ENCODE data around the gene ADGRL2.

The ADGRL2 gene

GRCh38 chr1:81800695-81801650 is at the start of gene ADGRL2:
Gene ADGRL2, plus strand, starts transcription at chr1:81800934. Its CDS starts 36,051 bp downstream, at chr1:81836985.
- Mint-ChIP-seq H3K4me3 (no peak within 1 kb of the TSS), H3K4me1 (no peaks in the 10 kb centered on the region), H3K27ac (no peak within 1 kb of the TSS), H3K9me3 (peaks cover 4% of the 10 kb centered on the region), H3K36me3 (no peaks in the 10 kb centered on the region)
- DNase-seq (ENCODE audit: low spot score in 2 of 2) (no peak), ATAC-seq (no peak)

DNA sequence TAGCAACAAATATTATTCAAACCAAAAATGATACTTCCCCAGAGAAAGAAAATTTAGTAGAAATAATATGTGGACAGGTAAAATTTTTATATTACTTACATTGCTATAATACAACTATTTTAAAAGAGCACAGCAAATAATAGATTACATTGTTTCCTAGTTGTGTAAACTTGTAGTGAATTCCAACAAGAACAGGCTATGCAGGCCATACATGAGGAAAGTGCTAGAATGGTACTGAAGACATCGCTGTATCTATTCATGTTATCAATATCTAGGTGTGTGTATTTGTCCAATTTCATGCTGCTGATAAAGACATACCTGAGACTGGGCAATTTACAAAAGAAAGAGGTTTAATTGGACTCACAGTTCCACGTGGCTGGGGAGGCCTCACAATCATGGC is 47.9 kb upstream of the ADGRL2 start:
- Mint-ChIP-seq H3K27ac (no peak overlapping the region), H3K4me1 (no peaks in the 10 kb centered on the region), H3K9me3 (peaks cover 11% of the 10 kb centered on the region), H3K4me3 (no peak overlapping the region), H3K36me3 (no peaks in the 10 kb centered on the region)
- DNase-seq (ENCODE audit: low spot score in 2 of 2) (no peak), ATAC-seq (no peak)

DNA sequence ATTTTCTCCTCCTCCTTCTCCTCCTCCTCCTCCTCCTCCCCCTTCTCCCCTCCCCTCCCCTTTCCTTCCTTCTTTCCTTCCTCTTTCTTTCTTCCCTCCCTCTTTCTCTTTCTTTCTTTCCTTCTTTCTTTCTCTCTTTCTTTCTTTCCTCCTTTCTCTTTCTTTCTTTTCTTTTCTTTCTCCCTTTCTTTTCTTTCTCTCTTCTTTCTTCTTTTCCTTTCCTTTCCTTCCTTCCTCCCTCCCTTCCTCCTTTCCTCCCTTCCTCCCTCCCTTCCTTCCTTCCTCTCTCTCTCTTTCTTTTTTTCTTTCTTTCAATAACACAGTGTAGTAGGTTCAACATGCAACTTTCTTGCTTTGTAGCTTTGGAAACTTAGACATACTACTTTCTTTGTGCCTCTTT is 46.3 kb upstream of the ADGRL2 start:
- no peak for ATAC-seq
- Mint-ChIP-seq H3K4me3 (no peak overlapping the region), H3K4me1 (no peaks in the 10 kb centered on the region), H3K27ac (no peak overlapping the region), H3K36me3 (no peaks in the 10 kb centered on the region), H3K9me3 (peaks cover 7% of the 10 kb centered on the region)
- DNase-seq (ENCODE audit: low spot score in 2 of 2) = no peak

DNA sequence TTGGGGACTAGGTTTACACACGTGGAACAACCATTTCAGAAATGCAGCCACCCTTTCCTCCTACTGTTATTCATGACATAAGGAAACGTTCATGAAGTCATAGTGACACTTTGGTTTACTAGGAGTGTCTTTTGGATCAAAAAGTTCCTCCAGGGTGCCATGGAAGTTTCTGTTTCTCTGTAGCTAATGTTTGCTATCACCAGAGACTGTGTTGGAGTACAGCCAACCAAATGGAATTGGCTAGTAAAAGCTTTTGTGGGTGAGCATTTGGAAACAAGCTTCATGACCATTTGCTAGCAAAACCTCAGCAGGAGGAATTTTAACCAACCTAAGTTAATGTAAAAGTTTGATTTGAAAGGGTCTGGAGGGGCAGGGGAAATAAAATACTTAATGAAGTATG is 43.9 kb upstream of the ADGRL2 start:
- H3K27ac Mint-ChIP-seq = no peak overlapping the region
- H3K4me3 Mint-ChIP-seq = no peak overlapping the region
- H3K4me1 Mint-ChIP-seq = no peaks in the 10 kb centered on the region
- no peaks in the 10 kb centered on the region for H3K36me3 Mint-ChIP-seq
- no peak for ATAC-seq
- DNase-seq (ENCODE audit: low spot score in 2 of 2) = no peak
- peaks cover 10% of the 10 kb centered on the region for H3K9me3 Mint-ChIP-seq

DNA sequence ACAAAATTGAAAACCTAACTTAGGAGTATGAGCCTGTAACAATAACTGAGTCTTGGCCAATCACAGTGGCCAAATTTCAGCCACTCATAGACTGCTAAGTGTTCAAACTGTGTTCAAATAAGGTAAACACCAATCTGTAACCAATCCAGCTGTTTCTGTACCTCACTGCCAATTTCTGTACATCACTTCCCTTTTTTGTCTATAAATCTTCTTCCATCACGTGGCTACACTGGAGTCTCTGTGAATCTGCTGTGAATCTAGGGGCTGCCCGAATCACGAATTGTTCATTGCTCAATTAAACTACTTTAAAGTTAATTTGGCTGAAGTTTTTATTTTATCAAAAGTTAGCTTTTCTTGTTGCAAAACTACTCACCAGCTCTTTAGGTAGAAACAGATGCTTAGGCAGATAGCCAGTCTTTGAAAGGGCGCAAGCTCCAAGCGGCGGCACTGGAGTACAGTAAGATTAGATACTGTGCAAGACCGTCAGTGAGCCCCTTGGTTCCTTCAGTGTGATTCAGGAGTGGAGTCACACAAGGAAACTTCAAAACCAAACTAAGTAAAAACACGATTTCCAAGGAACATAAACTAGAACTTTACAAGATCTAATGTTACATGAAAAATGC is 43.2 kb upstream of the ADGRL2 start:
- no peaks in the 10 kb centered on the region for H3K36me3 Mint-ChIP-seq
- H3K4me1 Mint-ChIP-seq = no peaks in the 10 kb centered on the region
- DNase-seq (ENCODE audit: low spot score in 2 of 2) (no peak), ATAC-seq (no peak)
- H3K9me3 Mint-ChIP-seq = peaks cover 10% of the 10 kb centered on the region
- H3K27ac Mint-ChIP-seq = no peak overlapping the region
- H3K4me3 Mint-ChIP-seq = no peak overlapping the region

DNA sequence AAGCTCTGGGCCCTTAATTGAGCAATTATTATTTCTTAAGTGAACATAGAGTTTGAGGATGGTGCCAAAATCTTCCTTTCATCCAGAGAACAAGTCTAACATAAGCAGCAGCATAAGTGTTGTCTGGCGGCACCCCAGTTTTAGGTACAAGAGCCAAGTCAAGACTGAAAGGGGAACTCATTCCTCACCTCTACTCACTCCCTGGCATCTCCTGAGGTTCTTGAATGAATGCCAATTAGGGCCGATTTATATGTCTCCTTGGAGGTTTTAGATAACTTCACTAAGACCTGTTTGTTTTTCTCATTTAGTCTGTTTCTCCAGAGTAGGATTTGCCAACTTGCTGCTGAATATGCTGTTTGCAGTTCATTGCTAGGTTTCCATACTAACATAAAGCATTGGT is 42.6 kb upstream of the ADGRL2 start:
- H3K27ac Mint-ChIP-seq = no peak overlapping the region
- no peak for ATAC-seq
- DNase-seq (ENCODE audit: low spot score in 2 of 2) = no peak
- H3K4me3 Mint-ChIP-seq = no peak overlapping the region
- H3K4me1 Mint-ChIP-seq = no peaks in the 10 kb centered on the region
- H3K9me3 Mint-ChIP-seq = peaks cover 10% of the 10 kb centered on the region
- H3K36me3 Mint-ChIP-seq = no peaks in the 10 kb centered on the region

- no peaks in the 10 kb centered on the region for H3K36me3 Mint-ChIP-seq
- ATAC-seq (no peak), DNase-seq (ENCODE audit: low spot score in 2 of 2) (no peak)
- no peak overlapping the region for H3K27ac Mint-ChIP-seq
- peaks cover 6% of the 10 kb centered on the region for H3K9me3 Mint-ChIP-seq
- H3K4me1 Mint-ChIP-seq = no peaks in the 10 kb centered on the region
- H3K4me3 Mint-ChIP-seq = no peak overlapping the region
These were observed 40.1 kb upstream of the ADGRL2 start for GRCh38 chr1:81760477-81761097.

DNA sequence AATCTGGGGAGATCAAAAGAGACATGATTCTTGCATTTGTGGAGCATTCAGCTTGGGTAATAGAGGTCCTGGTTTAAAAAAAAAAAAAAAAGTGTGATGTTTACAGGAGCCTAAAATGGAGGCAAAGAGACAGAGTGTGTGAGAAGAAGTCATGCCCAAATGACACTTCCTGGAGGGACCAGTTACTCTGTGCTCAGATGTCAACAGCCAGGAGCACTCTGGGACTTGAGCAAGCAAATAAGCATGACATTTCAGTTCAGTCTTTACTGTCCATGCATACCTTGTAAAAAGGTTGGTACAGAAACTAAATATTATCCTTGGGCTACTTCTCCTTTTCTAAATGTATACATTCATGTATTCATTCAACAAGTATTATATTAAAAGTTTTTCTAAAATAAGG is 25.2 kb upstream of the ADGRL2 start:
- H3K4me1 Mint-ChIP-seq = no peaks in the 10 kb centered on the region
- no peak for ATAC-seq
- H3K9me3 Mint-ChIP-seq = peaks cover 9% of the 10 kb centered on the region
- H3K27ac Mint-ChIP-seq = no peak overlapping the region
- no peaks in the 10 kb centered on the region for H3K36me3 Mint-ChIP-seq
- DNase-seq (ENCODE audit: low spot score in 2 of 2) = no peak
- no peak overlapping the region for H3K4me3 Mint-ChIP-seq

GRCh38 chr1:81780705-81781454 is 19.9 kb upstream of the ADGRL2 start:
- ATAC-seq = no peak
- no peak overlapping the region for H3K4me3 Mint-ChIP-seq
- no peak overlapping the region for H3K27ac Mint-ChIP-seq

DNA sequence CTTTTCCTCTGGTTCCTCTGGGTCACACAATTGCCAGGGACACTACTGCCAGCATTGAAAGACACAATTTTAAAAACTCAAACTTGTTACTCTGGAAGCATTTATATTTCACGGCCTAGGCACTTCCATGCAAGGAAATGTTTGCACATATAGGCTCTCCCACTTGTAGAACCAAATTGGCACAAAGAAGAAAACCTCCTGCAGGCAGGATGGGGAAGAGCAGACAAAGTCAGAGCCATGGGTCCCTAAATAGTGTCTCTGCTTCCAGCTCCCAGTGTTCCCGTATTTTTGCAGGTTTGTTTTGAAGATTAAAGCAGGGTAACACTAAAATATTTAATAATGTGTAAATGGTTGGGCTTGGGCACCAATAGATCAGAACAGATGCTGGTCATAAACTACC is 19.0 kb upstream of the ADGRL2 start:
- no peak overlapping the region for H3K27ac Mint-ChIP-seq
- H3K4me3 Mint-ChIP-seq = no peak overlapping the region
- H3K4me1 Mint-ChIP-seq = no peaks in the 10 kb centered on the region
- no peaks in the 10 kb centered on the region for H3K36me3 Mint-ChIP-seq
- DNase-seq (ENCODE audit: low spot score in 2 of 2) = no peak
- H3K9me3 Mint-ChIP-seq = peaks cover 6% of the 10 kb centered on the region
- no peak for ATAC-seq

More at GRCh38 chr1:81780705-81781454, 19.9 kb upstream of the ADGRL2 start:
- H3K4me1 Mint-ChIP-seq = no peaks in the 10 kb centered on the region
- no peaks in the 10 kb centered on the region for H3K36me3 Mint-ChIP-seq
- H3K9me3 Mint-ChIP-seq = peaks cover 6% of the 10 kb centered on the region
- DNase-seq (ENCODE audit: low spot score in 2 of 2) = no peak

- no peak overlapping the region for H3K4me3 Mint-ChIP-seq
- DNase-seq (ENCODE audit: low spot score in 2 of 2) (no peak), ATAC-seq (no peak)
- H3K9me3 Mint-ChIP-seq = peaks cover 4% of the 10 kb centered on the region
- no peaks in the 10 kb centered on the region for H3K36me3 Mint-ChIP-seq
- H3K27ac Mint-ChIP-seq = no peak overlapping the region
- no peaks in the 10 kb centered on the region for H3K4me1 Mint-ChIP-seq
These were observed 8.6 kb upstream of the ADGRL2 start for GRCh38 chr1:81792184-81792583.

DNA sequence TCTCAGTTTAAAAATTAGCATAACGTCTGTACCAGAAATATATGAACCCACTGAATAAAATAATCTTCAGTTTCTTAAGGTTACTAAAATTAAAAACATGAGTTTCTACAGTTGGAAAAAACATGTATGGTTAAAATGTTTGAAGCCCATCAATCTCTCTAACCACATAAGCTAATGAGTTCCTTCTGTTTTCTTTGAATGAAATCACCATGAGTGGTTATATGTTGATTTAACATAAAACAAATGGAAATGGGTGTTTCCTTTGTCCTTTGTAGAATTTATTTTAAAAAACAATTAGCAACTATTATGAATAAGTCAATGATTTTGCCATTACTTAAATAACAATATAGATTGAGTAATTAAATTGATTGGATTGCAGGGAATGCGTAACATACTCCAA is 3.0 kb upstream of the ADGRL2 start:
- H3K36me3 Mint-ChIP-seq = no peaks in the 10 kb centered on the region
- H3K27ac Mint-ChIP-seq = no peak overlapping the region
- DNase-seq (ENCODE audit: low spot score in 2 of 2) = no peak
- no peak overlapping the region for H3K4me3 Mint-ChIP-seq
- H3K9me3 Mint-ChIP-seq = no peaks in the 10 kb centered on the region
- H3K4me1 Mint-ChIP-seq = no peaks in the 10 kb centered on the region
- ATAC-seq = no peak

- Mint-ChIP-seq H3K4me1 (no peaks in the 10 kb centered on the region), H3K4me3 (no peak overlapping the region), H3K27ac (no peak overlapping the region), H3K9me3 (peaks cover 4% of the 10 kb centered on the region), H3K36me3 (no peaks in the 10 kb centered on the region)
- ATAC-seq = no peak
- no peak for DNase-seq (ENCODE audit: low spot score in 2 of 2)
These were observed 617 bp upstream of the ADGRL2 start for GRCh38 chr1:81799939-81800694.

GRCh38 chr1:81801651-81802456 is 1.1 kb downstream of the ADGRL2 start:
- DNase-seq (ENCODE audit: low spot score in 2 of 2) (no peak), ATAC-seq (no peak)
- Mint-ChIP-seq H3K4me1 (no peaks in the 10 kb centered on the region), H3K27ac (no peak overlapping the region), H3K9me3 (peaks cover 4% of the 10 kb centered on the region), H3K4me3 (no peak overlapping the region), H3K36me3 (no peaks in the 10 kb centered on the region)

Measured in stimulated activated effector memory CD8-positive, alpha-beta T cell treated with anti-CD3 and anti-CD28 coated beads, Interleukin-12 subunit alpha, Interleukin-12 subunit beta, amount 100 ng/mL, for 72 hours (primary cell).